Left lung (tissue), 10 donors: ENCODE data around the gene FMNL3. TPM values are rescaled to one million over a fixed set of nuclear protein-coding genes. Genes with fewer than 3 reads are reported as not detected.

Experiments used
- ATAC-seq: fragments of 200-7000 bp; cut with Tn5 transposase; one replicate; pipeline ENCODE4 v1.9.1; 2020; ENCODE audit warnings: moderate library complexity
- DNase-seq, 4 donors: peaks; one replicate each; pipeline ENCODE4 v3.0.0-alpha.2; 2013 to 2020
- H3K27ac ChIP-seq, 2 donors: fragments of 200-600 bp; sonication (generic) in 1 of 2; one replicate each; pipeline versions ENCODE4 v1.5.0 to v1.8.0; 2020 to 2021
- H3K27me3 ChIP-seq, 2 donors: fragments of 200-600 bp; sonication (generic) in 1 of 2; one replicate each; pipeline versions ENCODE4 v1.5.0 to v1.8.0; 2020 to 2021
- H3K36me3 ChIP-seq, 2 donors: fragments of 200-600 bp; sonication (generic) in 1 of 2; one replicate each; pipeline versions ENCODE4 v1.5.0 to v1.8.0; 2020 to 2021
- H3K4me1 ChIP-seq, 2 donors: fragments of 200-600 bp; one replicate each; pipeline ENCODE4 v1.8.0; 2021
- H3K4me3 ChIP-seq, 2 donors: fragments of 200-600 bp; sonication (generic) in 1 of 2; one replicate each; pipeline versions ENCODE4 v1.5.0 to v1.8.0; 2020 to 2021; ENCODE audit warnings: mild to moderate bottlenecking in 1 of 2
- H3K9me3 ChIP-seq, 2 donors: fragments of 200-600 bp; sonication (generic) in 1 of 2; one replicate each; pipeline versions ENCODE4 v1.5.0 to v1.8.0; 2020 to 2021
- intact Hi-C, 2 donors: fragments of 100-400 bp; cut with DNase I; formaldehyde crosslinking; loops; one replicate each; pipeline versions ENCODE4 v1.11.2 to v1.14.2; 2022
- polyA plus RNA-seq, 6 donors: library from polyadenylated mRNA; unstranded; fragments of 120-200 nt; gene quantifications; one replicate each; pipeline ENCODE4 v1.2.1, GENCODE V29; 2013; ENCODE audit not compliant: insufficient read length in 6 of 6
- total RNA-seq, 2 donors: library from RNA; stranded (reverse); fragmentation: NEBNext Ultra II Directional; extraction: Animal tissue kit (Norgen Biotek cat#: 25700); gene quantifications; one replicate each; pipeline ENCODE4 v1.2.1, GENCODE V29; 2021
- TF ChIP-seq, protein P1 (sequence below), 2 donors: fragments of 200-600 bp; sonication (generic) in 1 of 2; IDR thresholded peaks; one replicate each; pipeline versions ENCODE4 v1.5.0 to v1.8.0; 2021; ENCODE audit warnings: antibody characterized with exemption in 2 of 2
- donor health status: DM: no; HTN: yes; CAD: no.
- donor health status: DM: no; HTN: no; CAD: no.

The FMNL3 gene
- total and polyA plus RNA-seq, 8 donors, result 30.0 to 61.7 (median 57.5) TPM

DNA sequence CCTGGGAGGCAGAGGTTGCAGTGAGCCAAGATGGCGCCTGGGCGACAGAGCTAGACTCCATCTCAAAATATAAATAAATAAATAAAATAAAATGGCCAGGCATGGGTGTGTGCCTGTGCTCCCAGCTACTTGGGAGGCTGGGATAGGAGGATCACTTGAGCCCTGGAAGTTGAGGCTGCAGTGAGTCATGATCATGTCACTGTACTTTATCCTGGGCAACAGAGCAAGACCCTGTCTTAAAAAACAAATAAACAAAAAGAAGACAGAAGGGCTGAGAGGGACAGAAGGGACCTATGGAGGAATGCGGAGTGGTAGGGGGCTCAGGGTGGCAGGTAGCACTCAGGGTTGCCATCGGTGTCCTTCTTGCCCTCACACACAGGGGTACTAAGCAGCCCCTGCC lies 43.0 kb downstream of the FMNL3 start:
- Histone ChIP-seq H3K36me3 (peaks cover 0 to 13% of the 10 kb centered on the region in 2 donors), H3K27me3 (no peaks in the 10 kb centered on the region), H3K4me3 (no peak overlapping the region), H3K9me3 (no peaks in the 10 kb centered on the region), H3K4me1 (peaks cover 42 to 85% of the 10 kb centered on the region in 2 donors), H3K27ac (peak overlapping the region; percentile 88 to 89)
- DNase-seq, result no peak
- intact Hi-C loops, result no loop called here
- ATAC-seq, result no peak
- TF ChIP-seq, protein P1, sequence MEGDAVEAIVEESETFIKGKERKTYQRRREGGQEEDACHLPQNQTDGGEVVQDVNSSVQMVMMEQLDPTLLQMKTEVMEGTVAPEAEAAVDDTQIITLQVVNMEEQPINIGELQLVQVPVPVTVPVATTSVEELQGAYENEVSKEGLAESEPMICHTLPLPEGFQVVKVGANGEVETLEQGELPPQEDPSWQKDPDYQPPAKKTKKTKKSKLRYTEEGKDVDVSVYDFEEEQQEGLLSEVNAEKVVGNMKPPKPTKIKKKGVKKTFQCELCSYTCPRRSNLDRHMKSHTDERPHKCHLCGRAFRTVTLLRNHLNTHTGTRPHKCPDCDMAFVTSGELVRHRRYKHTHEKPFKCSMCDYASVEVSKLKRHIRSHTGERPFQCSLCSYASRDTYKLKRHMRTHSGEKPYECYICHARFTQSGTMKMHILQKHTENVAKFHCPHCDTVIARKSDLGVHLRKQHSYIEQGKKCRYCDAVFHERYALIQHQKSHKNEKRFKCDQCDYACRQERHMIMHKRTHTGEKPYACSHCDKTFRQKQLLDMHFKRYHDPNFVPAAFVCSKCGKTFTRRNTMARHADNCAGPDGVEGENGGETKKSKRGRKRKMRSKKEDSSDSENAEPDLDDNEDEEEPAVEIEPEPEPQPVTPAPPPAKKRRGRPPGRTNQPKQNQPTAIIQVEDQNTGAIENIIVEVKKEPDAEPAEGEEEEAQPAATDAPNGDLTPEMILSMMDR (IDR thresholded peaks at IDR 0.05), result no peak

DNA sequence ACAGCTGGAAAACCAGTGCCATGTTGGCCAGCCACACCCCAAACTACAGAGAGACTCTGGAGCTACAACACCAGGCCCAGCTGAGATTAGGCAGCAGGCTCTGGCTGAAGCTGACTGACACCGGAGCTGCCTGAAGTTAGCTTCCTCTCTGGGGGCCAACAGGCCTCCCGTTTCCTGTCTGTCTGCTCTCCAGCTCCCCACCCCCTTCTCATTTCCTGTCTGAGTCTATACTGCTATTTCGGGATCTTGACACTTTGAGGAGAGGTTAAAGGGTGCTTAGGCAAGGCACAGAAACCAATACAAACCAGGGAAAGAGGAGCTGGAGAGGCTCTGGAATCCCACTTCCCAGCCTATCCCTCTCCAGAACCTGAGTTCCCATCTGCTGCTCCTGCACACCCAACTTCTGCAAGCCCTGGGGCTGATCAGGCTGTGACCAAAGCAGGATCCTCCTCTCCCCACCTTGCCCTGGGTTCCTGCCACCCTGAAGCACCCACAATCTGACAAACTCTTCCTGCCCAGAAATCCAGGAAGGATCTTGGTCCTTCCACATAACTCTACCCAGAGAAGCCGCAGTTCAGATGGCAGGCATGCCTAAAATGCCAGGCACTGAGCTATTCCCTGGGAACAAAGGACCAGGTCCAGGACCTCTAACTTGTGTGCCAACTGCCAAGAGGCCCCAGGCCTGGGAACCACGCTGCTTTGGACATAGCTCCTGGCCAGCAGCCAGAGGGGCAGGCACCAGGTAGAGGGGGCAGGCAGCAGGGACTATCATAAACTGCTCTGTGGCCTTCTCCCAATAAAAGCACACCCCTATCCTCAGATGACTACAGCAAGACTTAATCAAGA lies 44.0 kb downstream of the FMNL3 start:
- Histone ChIP-seq H3K4me3 (no peak overlapping the region), H3K4me1 (peaks cover 42 to 77% of the 10 kb centered on the region in 2 donors), H3K9me3 (no peaks in the 10 kb centered on the region), H3K36me3 (peaks cover 0 to 21% of the 10 kb centered on the region in 2 donors), H3K27ac (peak overlapping the region; percentile 88 to 89), H3K27me3 (no peaks in the 10 kb centered on the region)
- TF ChIP-seq, protein P1 (IDR thresholded peaks at IDR 0.05), result no peak
- peak; percentile 88 for ATAC-seq
- intact Hi-C loops, result no loop called here
- DNase-seq, result peak in 3 of 4 donors; percentile 71 to 89 (median 81)

DNA sequence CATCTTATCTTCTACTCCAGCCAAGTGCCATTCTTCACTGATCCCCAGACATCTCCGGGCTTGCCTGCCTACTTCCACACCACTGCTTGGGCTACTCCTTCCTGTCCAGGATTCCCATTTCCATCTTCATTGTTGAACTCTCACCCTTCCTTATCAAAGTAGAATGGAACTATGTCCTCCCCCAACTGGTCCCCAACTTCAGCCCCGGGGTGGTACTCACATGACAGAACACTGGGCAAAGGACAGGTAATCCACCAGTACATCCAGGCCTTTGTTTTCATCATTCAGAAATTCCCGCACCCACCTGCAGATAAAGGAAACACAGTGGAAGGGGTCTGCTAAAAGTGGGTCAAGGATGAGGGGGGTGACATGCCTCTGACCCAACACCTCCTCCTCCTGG lies 45.5 kb downstream of the FMNL3 start:
- TF ChIP-seq, protein P1 (IDR thresholded peaks at IDR 0.05), result no peak
- Histone ChIP-seq H3K4me3 (no peak overlapping the region), H3K27me3 (no peaks in the 10 kb centered on the region), H3K27ac (peak overlapping the region in 1 of 2 donors; percentile 89), H3K9me3 (no peaks in the 10 kb centered on the region), H3K36me3 (peaks cover 0 to 36% of the 10 kb centered on the region in 2 donors), H3K4me1 (peaks cover 42 to 71% of the 10 kb centered on the region in 2 donors)
- intact Hi-C loops, result no loop called here
- DNase-seq (no peak), ATAC-seq (no peak)

DNA sequence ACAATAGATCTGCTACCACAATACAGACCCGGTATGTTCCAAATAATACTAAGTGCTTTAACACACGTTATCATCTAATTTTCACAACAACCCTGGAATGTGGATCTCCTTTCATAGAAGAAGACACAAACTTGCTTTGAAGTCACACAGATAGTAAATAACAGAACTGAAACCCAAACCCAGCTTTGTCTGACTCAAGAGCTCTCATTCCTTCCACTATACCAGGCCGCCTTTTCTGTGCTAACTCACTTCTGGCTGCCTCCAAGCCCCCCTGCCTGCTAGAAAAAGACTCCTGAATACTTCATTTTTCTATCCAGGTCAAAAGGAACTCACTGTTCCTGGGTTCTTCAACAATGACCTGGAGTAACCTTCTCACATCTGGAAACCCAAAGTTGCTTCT lies 46.0 kb downstream of the FMNL3 start:
- H3K4me1 ChIP-seq, result peaks cover 42 to 68% of the 10 kb centered on the region in 2 donors

DNA sequence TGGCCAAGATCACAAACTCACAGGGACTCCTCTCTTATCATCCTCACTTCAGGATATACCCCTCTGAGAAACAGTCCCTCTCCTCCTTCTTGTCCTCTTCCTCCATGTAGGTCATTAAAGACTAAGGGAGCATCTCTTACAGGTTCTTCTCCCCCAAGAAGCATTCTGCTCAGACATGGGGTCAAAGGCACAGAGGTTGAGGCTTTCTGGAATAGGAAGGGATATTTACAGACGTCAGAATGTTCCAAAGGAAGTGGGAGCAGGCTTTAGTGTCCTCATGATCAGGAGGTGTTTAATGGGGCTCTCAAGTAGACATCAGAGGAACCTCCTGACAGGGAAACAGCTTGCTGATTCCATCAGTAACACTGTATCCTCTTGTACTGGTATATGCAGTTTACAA lies 47.5 kb downstream of the FMNL3 start:
- H3K4me3 ChIP-seq, result no peak overlapping the region
- peaks cover 0 to 45% of the 10 kb centered on the region in 2 donors for H3K36me3 ChIP-seq
- no peak for ATAC-seq
- intact Hi-C loops, result no loop called here
- TF ChIP-seq, protein P1 (IDR thresholded peaks at IDR 0.05), result no peak
- H3K27me3 ChIP-seq, result no peaks in the 10 kb centered on the region
- H3K4me1 ChIP-seq, result peaks cover 30 to 66% of the 10 kb centered on the region in 2 donors
- DNase-seq, result no peak
- no peaks in the 10 kb centered on the region for H3K9me3 ChIP-seq
- no peak overlapping the region for H3K27ac ChIP-seq

More for the DNA sequence above, 46.0 kb downstream of the FMNL3 start:
- H3K4me3 ChIP-seq, result no peak overlapping the region
- intact Hi-C loops, result no loop called here
- H3K36me3 ChIP-seq, result peaks cover 0 to 41% of the 10 kb centered on the region in 2 donors
- TF ChIP-seq, protein P1 (IDR thresholded peaks at IDR 0.05), result no peak
- ATAC-seq (no peak), DNase-seq (no peak)
- H3K27me3 ChIP-seq, result no peaks in the 10 kb centered on the region
- no peak overlapping the region for H3K27ac ChIP-seq
- no peaks in the 10 kb centered on the region for H3K9me3 ChIP-seq
